Stimulated activated CD4-positive, alpha-beta T cell treated with anti-CD3 and anti-CD28 coated beads, Interleukin-4, amount 100 ng/mL, for 1 hour (primary cell): ENCODE data around the gene WDR86.

Experiments
- DNase-seq: peaks from one replicate; pipeline ENCODE4 v3.0.0-alpha.2; 2020

WDR86 gene

GRCh38 chr7:151378011-151378410 lies 31.8 kb downstream of the WDR86 start:
- DNase-seq, result no peak

GRCh38 chr7:151377406-151377805 lies 32.4 kb downstream of the WDR86 start:
- DNase-seq, result no peak

GRCh38 chr7:151376218-151376902 lies 33.5 kb downstream of the WDR86 start:
- DNase-seq, result no peak

- no peak for DNase-seq
These were observed 34.2 kb downstream of the WDR86 start for GRCh38 chr7:151375530-151376217.

GRCh38 chr7:151374726-151375125 lies 35.1 kb downstream of the WDR86 start:
- no peak for DNase-seq

GRCh38 chr7:151374139-151374538 lies 35.7 kb downstream of the WDR86 start:
- DNase-seq, result no peak

- DNase-seq, result no peak
These were observed 36.2 kb downstream of the WDR86 start for GRCh38 chr7:151373599-151373998.

- DNase-seq, result no peak
These were observed 37.1 kb downstream of the WDR86 start for GRCh38 chr7:151372612-151373265.

- no peak for DNase-seq
These were observed 38.6 kb downstream of the WDR86 start for GRCh38 chr7:151371266-151371665.

- DNase-seq, result peak; percentile 73
These were observed 41.7 kb downstream of the WDR86 start for GRCh38 chr7:151368136-151368571.

- no peak for DNase-seq
These were observed 42.6 kb downstream of the WDR86 start for GRCh38 chr7:151367284-151367683.

- no peak for DNase-seq
These were observed 43.0 kb downstream of the WDR86 start for GRCh38 chr7:151366880-151367222.

GRCh38 chr7:151366166-151366879 lies 43.5 kb downstream of the WDR86 start:
- DNase-seq, result no peak

- DNase-seq, result no peak
These were observed 46.7 kb downstream of the WDR86 start for GRCh38 chr7:151363182-151363581.

GRCh38 chr7:151361193-151361959 lies 48.5 kb downstream of the WDR86 start:
- DNase-seq, result no peak

GRCh38 chr7:151352512-151352911 lies 57.3 kb downstream of the WDR86 start:
- no peak for DNase-seq

- DNase-seq, result peak; percentile 26
These were observed 57.9 kb downstream of the WDR86 start for GRCh38 chr7:151351967-151352366.

GRCh38 chr7:151351027-151351426 lies 58.8 kb downstream of the WDR86 start:
- DNase-seq, result peak; percentile 58

- DNase-seq, result no peak
These were observed 60.4 kb downstream of the WDR86 start for GRCh38 chr7:151349507-151349853.

- DNase-seq, result no peak
These were observed 60.9 kb downstream of the WDR86 start for GRCh38 chr7:151348970-151349369.

- DNase-seq, result no peak
These were observed 62.6 kb downstream of the WDR86 start for GRCh38 chr7:151347200-151347599.

GRCh38 chr7:151346470-151346769 lies 63.4 kb downstream of the WDR86 start:
- DNase-seq, result no peak
